ENCODE data around the gene PSMD6. TPM values are rescaled to one million over a fixed set of nuclear protein-coding genes. Genes with fewer than 3 reads are reported as not detected.

PSMD6 gene
- total RNA-seq, 4 donors from 2014 or later: 150 to 220 (median 180) TPM

GRCh38 chr3:64064804-64065203 lies 41.5 kb upstream of the PSMD6 start:
- Histone ChIP-seq H3K36me3 (no peaks in the 10 kb centered on the region), H3K27me3 (no peaks in the 10 kb centered on the region), H3K4me1 (peaks cover 0 to 6% of the 10 kb centered on the region in 2 donors), H3K27ac (no peak overlapping the region), H3K4me3 (no peak overlapping the region), H3K9me3 (no peaks in the 10 kb centered on the region)
- no peak for TF ChIP-seq POLR2A (IDR thresholded peaks at IDR 0.05)
- TF ChIP-seq, protein P1, sequence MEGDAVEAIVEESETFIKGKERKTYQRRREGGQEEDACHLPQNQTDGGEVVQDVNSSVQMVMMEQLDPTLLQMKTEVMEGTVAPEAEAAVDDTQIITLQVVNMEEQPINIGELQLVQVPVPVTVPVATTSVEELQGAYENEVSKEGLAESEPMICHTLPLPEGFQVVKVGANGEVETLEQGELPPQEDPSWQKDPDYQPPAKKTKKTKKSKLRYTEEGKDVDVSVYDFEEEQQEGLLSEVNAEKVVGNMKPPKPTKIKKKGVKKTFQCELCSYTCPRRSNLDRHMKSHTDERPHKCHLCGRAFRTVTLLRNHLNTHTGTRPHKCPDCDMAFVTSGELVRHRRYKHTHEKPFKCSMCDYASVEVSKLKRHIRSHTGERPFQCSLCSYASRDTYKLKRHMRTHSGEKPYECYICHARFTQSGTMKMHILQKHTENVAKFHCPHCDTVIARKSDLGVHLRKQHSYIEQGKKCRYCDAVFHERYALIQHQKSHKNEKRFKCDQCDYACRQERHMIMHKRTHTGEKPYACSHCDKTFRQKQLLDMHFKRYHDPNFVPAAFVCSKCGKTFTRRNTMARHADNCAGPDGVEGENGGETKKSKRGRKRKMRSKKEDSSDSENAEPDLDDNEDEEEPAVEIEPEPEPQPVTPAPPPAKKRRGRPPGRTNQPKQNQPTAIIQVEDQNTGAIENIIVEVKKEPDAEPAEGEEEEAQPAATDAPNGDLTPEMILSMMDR (IDR thresholded peaks at IDR 0.05 in 4 of 5, conservative IDR thresholded peaks at IDR 0.05 in 1 of 5): no peak
- intact Hi-C loops (cut with DNase I; ENCODE audit: low total_unique reads): no loop called here
- ATAC-seq: no peak
- DNase-seq: no peak
- in situ Hi-C loops (cut with MboI; ENCODE audit: low sequenced_read_pairs in 4 of 4): no loop called here

DNA sequence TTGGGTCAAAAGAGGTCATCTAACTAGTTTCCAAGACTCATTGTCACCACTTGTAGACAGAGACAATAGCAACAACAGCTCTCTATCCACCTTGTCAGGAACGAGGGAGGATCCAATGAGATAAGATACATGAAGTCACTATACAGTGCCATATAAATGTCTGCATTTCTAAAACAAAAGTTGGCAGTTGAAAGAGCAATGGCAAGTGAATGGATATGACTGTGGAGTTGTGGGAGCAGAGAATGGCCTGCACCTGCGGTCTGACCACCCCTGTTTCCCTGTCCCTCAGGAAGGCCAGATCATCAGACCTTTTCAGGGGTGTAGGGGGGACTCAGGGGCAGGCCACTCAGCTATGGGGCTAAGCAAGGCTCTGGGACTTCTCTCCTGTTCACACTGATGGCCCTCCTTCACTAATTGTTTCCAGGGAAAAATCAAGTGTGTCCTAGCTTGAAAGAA lies 40.7 kb upstream of the PSMD6 start:
- in situ Hi-C loops (cut with MboI; ENCODE audit: low sequenced_read_pairs in 4 of 4) (no loop called here), intact Hi-C loops (cut with DNase I; ENCODE audit: low total_unique reads) (no loop called here)
- peaks cover 2 to 6% of the 10 kb centered on the region in 2 donors for H3K4me1 ChIP-seq
- ATAC-seq (no peak), DNase-seq (no peak)
- no peaks in the 10 kb centered on the region for H3K36me3 ChIP-seq
- no peak overlapping the region for H3K4me3 ChIP-seq
- no peaks in the 10 kb centered on the region for H3K27me3 ChIP-seq
- peak overlapping the region in 2 of 4 donors; percentile 8 to 16 for H3K27ac ChIP-seq
- no peaks in the 10 kb centered on the region for H3K9me3 ChIP-seq
- no peak for TF ChIP-seq POLR2A (IDR thresholded peaks at IDR 0.05)
- TF ChIP-seq, protein P1 (IDR thresholded peaks at IDR 0.05 in 4 of 5, conservative IDR thresholded peaks at IDR 0.05 in 1 of 5): no peak

DNA sequence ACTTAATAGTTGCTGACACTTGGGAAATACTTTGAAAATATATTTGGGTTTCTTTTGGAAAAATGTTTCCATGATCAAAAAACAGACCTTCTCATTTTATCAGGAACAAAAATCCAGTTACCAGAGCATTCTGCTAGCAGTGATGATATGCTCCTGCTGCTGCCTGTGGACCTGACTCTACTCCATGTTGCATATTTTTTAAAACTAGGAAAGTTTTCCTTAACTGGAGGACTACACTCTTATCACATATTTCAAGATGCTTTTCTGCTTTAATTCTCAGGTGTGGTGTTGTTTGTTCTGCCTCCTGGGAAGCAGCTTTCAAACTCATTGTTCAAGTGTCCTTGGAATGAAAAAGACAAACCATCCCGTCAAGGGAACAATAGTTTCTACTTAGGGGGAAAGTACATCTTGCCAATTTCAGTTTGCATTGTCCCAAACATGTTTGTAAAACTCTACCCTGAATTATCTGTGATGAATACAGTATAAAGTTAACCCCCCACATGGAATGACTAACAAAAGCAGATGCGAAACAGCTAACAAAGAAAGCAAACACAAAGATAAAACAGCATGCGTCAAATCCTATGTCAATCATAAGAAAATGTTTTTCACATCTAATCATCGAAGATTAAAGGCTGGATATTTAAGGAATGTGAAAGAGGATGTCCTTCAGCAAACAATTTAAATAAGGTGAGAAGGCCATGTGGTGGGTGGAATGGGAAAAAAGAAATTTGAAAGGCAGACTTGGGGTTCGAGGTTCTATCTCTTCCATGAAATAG lies 40.1 kb upstream of the PSMD6 start:
- H3K9me3 ChIP-seq: no peaks in the 10 kb centered on the region
- no peak for ATAC-seq

DNA sequence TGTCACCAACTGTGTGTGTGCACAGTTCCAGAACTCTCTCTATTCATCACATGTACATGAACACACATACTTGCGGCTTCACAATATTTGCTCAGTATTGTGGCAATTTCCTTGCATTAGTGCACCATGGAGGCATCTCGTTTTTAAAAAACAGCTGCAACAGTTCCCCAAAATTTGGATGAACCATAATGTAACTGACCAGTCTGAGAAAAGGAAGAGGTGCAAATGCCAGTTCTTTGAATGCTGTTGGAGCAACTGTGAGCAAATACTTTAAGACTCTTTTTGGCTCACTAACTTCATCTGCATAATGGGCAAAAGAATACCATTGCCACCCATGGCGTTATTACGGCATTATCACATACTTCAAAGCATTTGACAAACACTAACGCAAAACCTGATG lies 38.3 kb upstream of the PSMD6 start:
- TF ChIP-seq, protein P1 (IDR thresholded peaks at IDR 0.05 in 4 of 5, conservative IDR thresholded peaks at IDR 0.05 in 1 of 5): no peak
- TF ChIP-seq POLR2A (IDR thresholded peaks at IDR 0.05): no peak
- intact Hi-C loops (cut with DNase I; ENCODE audit: low total_unique reads) (no loop called here), in situ Hi-C loops (cut with MboI; ENCODE audit: low sequenced_read_pairs in 4 of 4) (no loop called here)
- ATAC-seq (no peak), DNase-seq (no peak)
- Histone ChIP-seq H3K4me3 (no peak overlapping the region), H3K9me3 (no peaks in the 10 kb centered on the region), H3K36me3 (no peaks in the 10 kb centered on the region), H3K4me1 (peaks cover 0 to 6% of the 10 kb centered on the region in 2 donors), H3K27me3 (no peaks in the 10 kb centered on the region), H3K27ac (no peak overlapping the region)

More for the DNA sequence above, 40.1 kb upstream of the PSMD6 start:
- in situ Hi-C loops (cut with MboI; ENCODE audit: low sequenced_read_pairs in 4 of 4) (no loop called here), intact Hi-C loops (cut with DNase I; ENCODE audit: low total_unique reads) (no loop called here)
- no peaks in the 10 kb centered on the region for H3K27me3 ChIP-seq
- TF ChIP-seq POLR2A (IDR thresholded peaks at IDR 0.05): no peak
- TF ChIP-seq, protein P1 (IDR thresholded peaks at IDR 0.05 in 4 of 5, conservative IDR thresholded peaks at IDR 0.05 in 1 of 5): no peak
- no peaks in the 10 kb centered on the region for H3K36me3 ChIP-seq
- no peak for DNase-seq
- H3K27ac ChIP-seq: peak overlapping the region in 2 of 4 donors; percentile 8 to 16
- peaks cover 6% of the 10 kb centered on the region in 2 donors for H3K4me1 ChIP-seq
- H3K4me3 ChIP-seq: no peak overlapping the region

Data from gastrocnemius medialis (tissue), 4 donors.